NCI-H2171 (cell line): ENCODE data around the gene ANKLE2.

Experiments
- DNase-seq: peaks from one replicate; lab custom pipeline; 2025; lab: John Stamatoyannopoulos, UW

The ANKLE2 gene

DNA sequence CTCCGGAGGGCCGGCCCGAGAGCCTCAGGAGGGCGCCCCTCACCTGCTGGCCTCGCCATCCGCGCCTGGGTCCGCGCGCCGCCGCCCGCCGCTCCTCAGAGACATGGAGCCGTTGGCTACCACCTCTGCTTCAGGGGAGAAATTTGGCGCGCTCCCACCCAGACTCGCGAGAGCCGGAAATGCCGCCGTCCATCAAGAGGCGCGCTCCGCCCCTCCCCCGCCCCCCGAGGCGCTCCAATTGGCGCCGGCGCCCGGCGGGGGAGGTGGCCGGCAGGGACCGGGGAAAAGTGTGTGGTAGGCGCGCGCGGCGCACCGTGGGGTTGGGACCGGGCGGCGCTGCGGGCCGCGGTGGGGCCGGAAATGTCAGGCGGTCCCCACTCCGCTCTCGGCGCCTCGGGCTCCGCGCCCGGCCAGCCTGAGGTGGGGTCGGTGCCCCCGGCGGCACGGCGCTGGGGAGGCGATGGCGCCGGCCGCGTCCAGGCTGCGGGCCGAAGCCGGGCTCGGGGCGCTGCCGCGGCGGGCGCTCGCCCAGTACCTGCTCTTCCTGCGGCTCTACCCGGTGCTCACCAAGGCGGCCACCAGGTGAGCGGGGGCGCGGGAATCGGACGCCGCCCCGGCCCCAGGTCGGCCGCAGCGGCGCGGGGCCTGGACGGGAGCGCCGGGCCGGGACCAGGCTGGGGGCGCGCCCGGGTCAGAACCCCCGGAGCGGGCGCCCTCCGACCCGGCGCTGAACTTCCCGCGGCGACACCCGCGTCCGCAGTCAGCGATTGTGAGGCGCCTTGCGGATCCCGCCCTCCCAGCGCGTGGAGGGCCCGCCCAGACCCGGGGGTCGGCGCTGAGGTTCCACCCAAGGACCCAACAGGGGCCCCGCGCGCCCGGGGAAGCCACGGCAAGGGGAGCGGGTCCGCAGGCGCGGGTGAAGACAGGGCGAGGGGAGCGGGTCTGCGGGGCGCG lies 74.1 kb downstream of the ANKLE2 start, which contains the start of the genes POLE and PXMP2:
POLE (minus strand) TSS at position 132 of the 954 bp plus-strand sequence; CDS start at position 105, 27 bp downstream.
PXMP2 (plus strand) TSS at position 377 of the 954 bp plus-strand sequence; CDS start at position 461, 84 bp downstream.
- peak; percentile 96 for DNase-seq

GRCh38 chr12:132686825-132687210 lies 74.8 kb downstream of the ANKLE2 start:
- DNase-seq, result peak; percentile 34

GRCh38 chr12:132685400-132685799 lies 76.2 kb downstream of the ANKLE2 start:
- no peak for DNase-seq

- no peak for DNase-seq
Measured at GRCh38 chr12:132677492-132677891, 84.1 kb downstream of the ANKLE2 start.

DNA sequence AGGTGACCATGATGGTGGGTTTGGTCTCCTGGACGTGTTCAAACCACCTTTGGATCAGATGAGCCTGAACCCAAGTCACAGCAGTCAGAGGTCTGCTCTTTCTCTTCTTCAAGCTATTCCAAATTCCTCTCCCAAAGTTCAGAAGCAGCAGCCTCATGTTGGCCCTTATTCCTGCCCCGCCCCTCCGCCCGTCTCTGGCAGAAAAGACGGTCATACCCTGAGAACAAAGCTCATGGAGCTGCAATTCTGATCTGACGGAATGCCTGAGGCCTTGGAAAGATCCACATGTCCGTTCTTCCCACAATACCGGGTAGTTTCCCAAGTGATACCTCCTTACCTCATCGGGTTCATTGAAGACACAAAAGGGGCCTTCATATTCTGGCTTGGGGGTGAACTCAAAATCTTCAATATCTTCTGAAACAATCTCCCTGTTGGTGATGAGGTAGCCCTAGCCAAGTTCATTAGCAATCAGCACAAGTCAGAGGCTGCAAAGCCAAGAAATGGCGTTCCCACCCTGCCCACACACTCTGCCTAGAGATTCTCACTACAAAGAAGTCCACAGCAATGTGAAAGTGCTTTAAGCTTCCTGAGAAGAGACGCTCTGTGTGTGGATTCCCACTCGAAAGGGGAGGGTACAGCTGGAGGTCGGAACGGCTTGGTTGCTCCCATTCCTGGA lies 85.7 kb downstream of the ANKLE2 start:
- no peak for DNase-seq
